GM12878 (cell line): ENCODE results near the gene B3GALT6. TPM values are rescaled to one million over a fixed set of nuclear protein-coding genes. Genes with fewer than 3 reads are reported as not detected.

ENCODE experiments used
- ATAC-seq: fragments of 200-7000 bp; cut with Tn5 transposase; 3 replicates; pipeline ENCODE4 v1.9.1; 2020; ENCODE audit warnings: mild to moderate bottlenecking, moderate library complexity
- BruUV-seq: library from RNA; stranded (reverse); fragments of 400-500 nt; replicated peaks from 2 replicates; lab custom pipeline; 2021; lab: Mats Ljungman, UMichigan
- CTCF ChIA-PET: fragments of 300-600 bp; sonication (Branson Sonifier 250); formaldehyde crosslinking; extraction: SDS; loops from one replicate; lab custom pipeline; 2021; ENCODE audit warnings: inconsistent platforms; lab: Yijun Ruan, JAX
- POLR2A ChIA-PET: fragments of 350-600 bp; formaldehyde crosslinking; extraction: SDS; loops from one replicate; lab custom pipeline; 2021; ENCODE audit warnings: inconsistent platforms; lab: Charles Lee
- RAD21 ChIA-PET: fragments of 300-600 bp; sonication (Branson Sonifier 250); formaldehyde crosslinking; loops from one replicate; lab custom pipeline; 2023; ENCODE audit warnings: antibody characterized with exemption; ENCODE audit not compliant: unreplicated experiment; lab: Charles Lee
- SMC1A ChIA-PET: fragments of 300-600 bp; sonication (Branson Sonifier 250); formaldehyde crosslinking; loops from one replicate; lab custom pipeline; 2023; ENCODE audit not compliant: unreplicated experiment, uncharacterized antibody; lab: Charles Lee
- DNase-seq: peaks from one replicate; pipeline ENCODE4 v3.0.0-alpha.2; 2011; ENCODE audit warnings: low read depth, low spot score
- FAIRE-seq: peaks from 3 replicates; lab custom pipeline; 2011; peaks lifted over from hg19 to GRCh38; lab: Jason Lieb, UNC
- H2AFZ ChIP-seq: 2 replicates; pipeline ENCODE4 v1.6.0; 2011; ENCODE audit warnings: low read depth, low read length, control low read depth; ENCODE audit not compliant: control insufficient read depth
- H3K27ac ChIP-seq: 2 replicates; pipeline ENCODE4 v1.5.1; 2011; ENCODE audit warnings: control low read depth; ENCODE audit not compliant: control insufficient read depth, insufficient read depth
- H3K27me3 ChIP-seq, 2 experiments: replicated peaks in 1 of 2; 2 replicates each; pipeline versions ENCODE4 v1.6.0 to v1.6.1; 2011; ENCODE audit warnings: low read length in 1 of 2; ENCODE audit not compliant: control insufficient read depth in 2 of 2, insufficient read depth in 2 of 2
- H3K36me3 ChIP-seq, 2 experiments: 2 replicates each; pipeline ENCODE4 v1.5.1; 2011; ENCODE audit warnings: low read length in 1 of 2; ENCODE audit not compliant: control insufficient read depth in 2 of 2, insufficient read depth in 2 of 2
- H3K4me1 ChIP-seq: 2 replicates; pipeline ENCODE4 v1.6.1; 2011; ENCODE audit warnings: mild to moderate bottlenecking, low read length, moderate library complexity, mixed read lengths; ENCODE audit not compliant: control insufficient read depth, insufficient read depth
- H3K4me2 ChIP-seq: 2 replicates; pipeline ENCODE4 v1.6.0; 2011; ENCODE audit warnings: control low read depth; ENCODE audit not compliant: control insufficient read depth, insufficient read depth
- H3K4me3 ChIP-seq: fragments of 200-600 bp; sonication (generic); 2 replicates; pipeline ENCODE4 v1.5.1; 2016
- H3K79me2 ChIP-seq: 2 replicates; pipeline ENCODE4 v1.6.0; 2011; ENCODE audit warnings: low read length; ENCODE audit not compliant: control insufficient read depth, insufficient read depth
- H3K9ac ChIP-seq: 2 replicates; pipeline ENCODE4 v1.8.0; 2011; ENCODE audit warnings: low read length, control low read depth, mixed read lengths; ENCODE audit not compliant: control insufficient read depth, insufficient read depth
- H3K9me3 ChIP-seq: replicated peaks from 3 replicates; pipeline ENCODE4 v1.5.1; 2011; ENCODE audit warnings: mild to moderate bottlenecking, low read length; ENCODE audit not compliant: control insufficient read depth, insufficient read depth
- H4K20me1 ChIP-seq: 2 replicates; pipeline ENCODE4 v1.6.0; 2011; ENCODE audit not compliant: control insufficient read depth, insufficient read depth
- BCL11A ChIP-seq: IDR thresholded peaks from 2 replicates; pipeline ENCODE4 v1.6.1; 2011; ENCODE audit warnings: low read depth, low read length
- CBX3 ChIP-seq: fragments of 200-600 bp; sonication (generic); IDR thresholded peaks from 2 replicates; pipeline ENCODE4 v1.6.1; 2016; ENCODE audit warnings: low read depth, borderline replicate concordance
- CHD1 ChIP-seq: IDR thresholded peaks from 2 replicates; pipeline ENCODE4 v1.6.1; 2012; ENCODE audit warnings: low read depth, low read length, improper control_type of control experiment
- CHD4 ChIP-seq: fragments of 200-600 bp; sonication (generic); IDR thresholded peaks from 2 replicates; pipeline ENCODE4 v1.6.1; 2016; ENCODE audit warnings: mild to moderate bottlenecking
- EP300 ChIP-seq, 2 experiments: fragments of 150-350 bp in 1 of 2; IDR thresholded peaks; 2 replicates each; pipeline ENCODE4 v1.6.1; 2011 to 2012; ENCODE audit warnings: low read depth in 2 of 2, low read length in 2 of 2, borderline replicate concordance in 1 of 2, improper control_type of control experiment in 1 of 2, inconsistent platforms in 1 of 2; ENCODE audit not compliant: control insufficient read depth in 1 of 2
- FOXK2 ChIP-seq: fragments of 450-650 bp; IDR thresholded peaks from 2 replicates; pipeline ENCODE4 v1.6.1; 2017; ENCODE audit warnings: mild to moderate bottlenecking, moderate library complexity
- HDGF ChIP-seq: fragments of 450-650 bp; IDR thresholded peaks from 2 replicates; pipeline ENCODE4 v1.6.1; 2016; ENCODE audit warnings: antibody characterized with exemption
- POLR2A ChIP-seq: IDR thresholded peaks from 2 replicates; pipeline ENCODE4 v1.6.1; 2011; ENCODE audit warnings: low read depth, mild to moderate bottlenecking, low read length
- SIX5 ChIP-seq: IDR thresholded peaks from 2 replicates; pipeline ENCODE4 v1.6.1; 2011; ENCODE audit warnings: mild to moderate bottlenecking, low read depth, low read length, moderate library complexity; ENCODE audit not compliant: severe bottlenecking
- USF1 ChIP-seq: IDR thresholded peaks from 2 replicates; pipeline ENCODE4 v1.6.1; 2011; ENCODE audit warnings: borderline replicate concordance, low read depth, mild to moderate bottlenecking, moderate library complexity, mixed read lengths, low read length; ENCODE audit not compliant: insufficient read depth; ENCODE audit errors: extremely low read length
- WRNIP1 ChIP-seq: IDR thresholded peaks from 2 replicates; pipeline ENCODE4 v1.6.1; 2011; ENCODE audit warnings: low read depth, low read length, improper control_type of control experiment, borderline replicate concordance
- YY1 ChIP-seq: IDR thresholded peaks from 2 replicates; pipeline ENCODE4 v1.6.1; 2011; ENCODE audit warnings: low read depth, mild to moderate bottlenecking, low read length
- ZNF622 ChIP-seq: fragments of 450-650 bp; IDR thresholded peaks from 2 replicates; pipeline ENCODE4 v1.6.1; 2017; ENCODE audit warnings: mild to moderate bottlenecking, inconsistent platforms
- WGBS: methylation state at CpG from one replicate; pipeline ENCODE4 v1.1.6; 2016; ENCODE audit warnings: low lambda C conversion rate; ENCODE audit not compliant: insufficient replicate concordance, insufficient coverage; ENCODE audit errors: missing lambda C conversion rate; 5-methylcytosine and 5-hydroxymethylcytosine counted together
- in situ Hi-C: fragments of 300-500 bp; cut with MboI; formaldehyde crosslinking; loops from 9 replicates; pipeline ENCODE4 v1.14.3; 2018; ENCODE audit warnings: mixed read lengths
- intact Hi-C: fragments of 100-400 bp; cut with micrococcal nuclease; formaldehyde crosslinking; loops from one replicate; pipeline ENCODE4 v1.14.2; 2022; ENCODE audit not compliant: unreplicated experiment
- polyA plus RNA-seq, 11 experiments: library from polyadenylated mRNA; depleted of rRNA in 4 of 11; unstranded in 6 of 11; stranded (reverse) in 5 of 11; fragments of >200 nt; fragmentation: Nextera tagmentation in 4 of 11; fragmentation: Illumina TruSeq in 1 of 11; extraction: Ambion mirVana in 4 of 11; extraction: Trizol in 1 of 11; gene quantifications; 1 replicate in 1 of 11; 2 replicates in 10 of 11; pipeline versions ENCODE4 v1.2.1 to v1.2.3, GENCODE V29; 2011 to 2016; ENCODE audit warnings: inconsistent platforms in 2 of 11, missing spikeins in 2 of 11, low read depth in 1 of 11
- total RNA-seq, 4 experiments: library from RNA; depleted of rRNA in 3 of 4; stranded (reverse); fragments of >200 nt in 3 of 4; fragmentation: Illumina TruSeq in 1 of 4; extraction: Trizol in 1 of 4; gene quantifications; 2 replicates each; pipeline versions ENCODE4 v1.2.1 to v1.2.3, GENCODE V29; 2013 to 2021
- TF ChIP-seq, protein P1 (sequence below): fragments of 450-650 bp; formaldehyde crosslinking; IDR thresholded peaks from 2 replicates; pipeline ENCODE4 v1.4.0; 2020; ENCODE audit warnings: mild to moderate bottlenecking, moderate library complexity
- TF ChIP-seq, protein P2 (sequence below): fragments of 450-650 bp; IDR thresholded peaks from 2 replicates; pipeline ENCODE4 v1.6.1; 2016; ENCODE audit warnings: mild to moderate bottlenecking

B3GALT6 gene
- total and polyA plus RNA-seq, 10 of the 15 experiments (the other 5 are each of a cell fraction or from before 2014, with no cell fraction given) = 0.53 to 20.8 (median 4.5) TPM

DNA sequence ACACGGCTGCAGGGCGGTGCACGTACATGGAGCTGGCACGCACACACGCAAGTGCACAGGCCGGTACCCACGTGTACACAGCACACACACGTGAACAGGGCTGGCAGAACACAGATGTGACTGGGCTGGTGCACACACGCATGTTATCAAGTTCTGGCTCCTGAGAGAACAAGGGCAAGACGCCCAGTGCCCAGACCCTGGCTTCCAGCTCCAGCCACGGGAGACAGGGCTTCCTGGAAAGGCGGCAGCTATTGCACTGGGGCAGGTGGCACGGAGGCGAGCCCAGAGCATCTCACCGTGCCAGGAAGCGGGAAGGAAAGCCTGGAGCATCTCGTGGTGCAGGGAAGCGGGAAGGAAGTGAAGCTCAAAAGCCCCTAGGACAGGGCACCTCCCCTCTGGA lies 6.1 kb upstream of the B3GALT6 start (continued):
- TF ChIP-seq BCL11A = no peak
- TF ChIP-seq USF1 = no peak
- TF ChIP-seq CHD1 = no peak
- TF ChIP-seq HDGF = no peak

GRCh38 chr1:1226566-1227362 lies 5.3 kb upstream of the B3GALT6 start:
- ChIA-PET CTCF (interaction anchor here (1.2 kb wide), 1 partner anchor 104 kb away, joined by 5 read pairs; no protein-coding TSS in a partner anchor), RAD21 (no interaction called here), SMC1A (no interaction called here), POLR2A (no interaction called here)
- Histone ChIP-seq H3K36me3 (peaks cover 5 to 42% of the 10 kb centered on the region in 2 experiments; a peak in 3 of 4 replicates), H4K20me1 (no peaks in the 10 kb centered on the region), H3K27ac (no peak overlapping the region), H2AFZ (no peak overlapping the region), H3K4me1 (peaks cover 4% of the 10 kb centered on the region), H3K27me3 (no peaks in the 10 kb centered on the region), H3K9me3 (no peaks in the 10 kb centered on the region), H3K79me2 (peaks cover 42% of the 10 kb centered on the region), H3K4me2 (no peak overlapping the region), H3K4me3 (no peak overlapping the region), H3K9ac (no peak overlapping the region)
- intact Hi-C loops (no loop called here), in situ Hi-C loops (no loop called here)
- WGBS = 96% methylated on average over 40 of the region's 44 CpGs
- FAIRE-seq (no peak), ATAC-seq (no peak), DNase-seq (no peak)
- BruUV-seq = no TSS peak
- TF ChIP-seq CBX3 = no peak
- TF ChIP-seq FOXK2 = no peak
- no peak for TF ChIP-seq WRNIP1
- no peak for TF ChIP-seq ZNF622
- TF ChIP-seq SIX5 = no peak
- no peak for TF ChIP-seq YY1
- TF ChIP-seq, protein P1, sequence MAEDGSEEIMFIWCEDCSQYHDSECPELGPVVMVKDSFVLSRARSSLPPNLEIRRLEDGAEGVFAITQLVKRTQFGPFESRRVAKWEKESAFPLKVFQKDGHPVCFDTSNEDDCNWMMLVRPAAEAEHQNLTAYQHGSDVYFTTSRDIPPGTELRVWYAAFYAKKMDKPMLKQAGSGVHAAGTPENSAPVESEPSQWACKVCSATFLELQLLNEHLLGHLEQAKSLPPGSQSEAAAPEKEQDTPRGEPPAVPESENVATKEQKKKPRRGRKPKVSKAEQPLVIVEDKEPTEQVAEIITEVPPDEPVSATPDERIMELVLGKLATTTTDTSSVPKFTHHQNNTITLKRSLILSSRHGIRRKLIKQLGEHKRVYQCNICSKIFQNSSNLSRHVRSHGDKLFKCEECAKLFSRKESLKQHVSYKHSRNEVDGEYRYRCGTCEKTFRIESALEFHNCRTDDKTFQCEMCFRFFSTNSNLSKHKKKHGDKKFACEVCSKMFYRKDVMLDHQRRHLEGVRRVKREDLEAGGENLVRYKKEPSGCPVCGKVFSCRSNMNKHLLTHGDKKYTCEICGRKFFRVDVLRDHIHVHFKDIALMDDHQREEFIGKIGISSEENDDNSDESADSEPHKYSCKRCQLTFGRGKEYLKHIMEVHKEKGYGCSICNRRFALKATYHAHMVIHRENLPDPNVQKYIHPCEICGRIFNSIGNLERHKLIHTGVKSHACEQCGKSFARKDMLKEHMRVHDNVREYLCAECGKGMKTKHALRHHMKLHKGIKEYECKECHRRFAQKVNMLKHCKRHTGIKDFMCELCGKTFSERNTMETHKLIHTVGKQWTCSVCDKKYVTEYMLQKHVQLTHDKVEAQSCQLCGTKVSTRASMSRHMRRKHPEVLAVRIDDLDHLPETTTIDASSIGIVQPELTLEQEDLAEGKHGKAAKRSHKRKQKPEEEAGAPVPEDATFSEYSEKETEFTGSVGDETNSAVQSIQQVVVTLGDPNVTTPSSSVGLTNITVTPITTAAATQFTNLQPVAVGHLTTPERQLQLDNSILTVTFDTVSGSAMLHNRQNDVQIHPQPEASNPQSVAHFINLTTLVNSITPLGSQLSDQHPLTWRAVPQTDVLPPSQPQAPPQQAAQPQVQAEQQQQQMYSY = no peak
- TF ChIP-seq EP300 (IDR thresholded peaks at IDR 0.05; ENCODE audit: borderline replicate concordance in 1 of 2, control insufficient read depth in 1 of 2, low read depth in 2 of 2, low read length in 2 of 2) = no peak
- TF ChIP-seq, protein P2, sequence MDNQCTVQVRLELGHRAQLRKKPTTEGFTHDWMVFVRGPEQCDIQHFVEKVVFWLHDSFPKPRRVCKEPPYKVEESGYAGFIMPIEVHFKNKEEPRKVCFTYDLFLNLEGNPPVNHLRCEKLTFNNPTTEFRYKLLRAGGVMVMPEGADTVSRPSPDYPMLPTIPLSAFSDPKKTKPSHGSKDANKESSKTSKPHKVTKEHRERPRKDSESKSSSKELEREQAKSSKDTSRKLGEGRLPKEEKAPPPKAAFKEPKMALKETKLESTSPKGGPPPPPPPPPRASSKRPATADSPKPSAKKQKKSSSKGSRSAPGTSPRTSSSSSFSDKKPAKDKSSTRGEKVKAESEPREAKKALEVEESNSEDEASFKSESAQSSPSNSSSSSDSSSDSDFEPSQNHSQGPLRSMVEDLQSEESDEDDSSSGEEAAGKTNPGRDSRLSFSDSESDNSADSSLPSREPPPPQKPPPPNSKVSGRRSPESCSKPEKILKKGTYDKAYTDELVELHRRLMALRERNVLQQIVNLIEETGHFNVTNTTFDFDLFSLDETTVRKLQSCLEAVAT = no peak
- no peak; the same call in 1 of the 2 replicates for TF ChIP-seq POLR2A
- TF ChIP-seq CHD4 = no peak
